Skeletal muscle tissue (tissue), 4 donors: ENCODE measurements around the gene C17orf78. TPM values are rescaled to one million over a fixed set of nuclear protein-coding genes. Genes with fewer than 3 reads are reported as not detected.
A peak's percentile ranks its signal among the peaks of the same experiment; 100 is the strongest.
"Not testable (repeated sequence)": the region's sequence is repeated elsewhere in the genome, so short reads cannot be mapped to it uniquely, and the experiment has no call there.

Experiments
- H3K27ac ChIP-seq: one replicate; pipeline ENCODE4 v1.7.0; 2013; ENCODE audit warnings: mild to moderate bottlenecking, low read depth, low read length, inconsistent platforms
- H3K27me3 ChIP-seq, 3 donors: one replicate each; pipeline ENCODE4 v1.7.0; 2013; ENCODE audit warnings: low read length in 3 of 3; ENCODE audit not compliant: control insufficient read depth in 3 of 3, insufficient read depth in 3 of 3
- H3K36me3 ChIP-seq, 3 donors: one replicate each; pipeline ENCODE4 v1.7.0; 2013; ENCODE audit warnings: low read length in 3 of 3; ENCODE audit not compliant: control insufficient read depth in 3 of 3, insufficient read depth in 3 of 3
- H3K4me1 ChIP-seq, 3 donors: one replicate each; pipeline ENCODE4 v1.7.0; 2013; ENCODE audit warnings: low read length in 3 of 3, mild to moderate bottlenecking in 3 of 3; ENCODE audit not compliant: control insufficient read depth in 3 of 3, insufficient read depth in 3 of 3
- H3K4me3 ChIP-seq, 3 donors: one replicate each; pipeline ENCODE4 v1.7.0; 2013; ENCODE audit warnings: low read length in 3 of 3
- H3K9ac ChIP-seq, 3 donors: one replicate each; pipeline ENCODE4 v1.7.0; 2013; ENCODE audit warnings: low read length in 3 of 3, mild to moderate bottlenecking in 3 of 3, moderate library complexity in 2 of 3, low read depth in 1 of 3
- H3K9me3 ChIP-seq, 3 donors: one replicate each; pipeline ENCODE4 v1.7.0; 2013; ENCODE audit warnings: low read length in 3 of 3; ENCODE audit not compliant: control insufficient read depth in 3 of 3
- total RNA-seq: library from RNA; depleted of rRNA; stranded (reverse); fragments of >200 nt; gene quantifications from one replicate; pipeline ENCODE4 v1.2.3, GENCODE V29; 2014
- donor health status: Osteomylitis.

Gene C17orf78
- total RNA-seq, 1 donor from 2014 or later = not detected

DNA sequence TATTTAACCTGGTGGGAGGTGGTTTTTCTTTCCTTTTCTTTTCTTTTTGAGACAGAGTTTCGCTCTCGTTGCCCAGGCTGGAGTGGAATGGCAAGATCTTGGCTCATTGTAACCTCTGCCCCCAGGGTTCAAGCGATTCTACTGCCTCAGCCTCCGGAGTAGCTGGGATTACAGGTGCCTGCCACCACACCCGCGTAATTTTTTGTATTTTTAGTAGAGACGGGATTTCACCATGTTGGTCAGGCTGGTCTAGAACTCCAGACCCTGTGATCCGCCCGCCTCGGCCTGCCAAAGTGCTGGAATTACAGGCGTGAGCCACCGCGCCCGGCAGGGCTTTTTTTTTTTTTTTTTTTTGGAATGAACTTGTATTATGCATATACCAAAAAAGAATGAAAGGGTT is 29.7 kb downstream of the C17orf78 start:
- H3K9me3 ChIP-seq, H3K27me3 ChIP-seq, H3K36me3 ChIP-seq, H3K27ac ChIP-seq: not testable (repeated sequence)
- peaks cover 6 to 23% (median 11%) of the 10 kb centered on the region in 3 donors for H3K4me1 ChIP-seq
- H3K9ac ChIP-seq = peak overlapping the region in 2 of 3 donors; percentile 83 to 91
- peak overlapping the region; percentile 87 to 93 (median 92) for H3K4me3 ChIP-seq

DNA sequence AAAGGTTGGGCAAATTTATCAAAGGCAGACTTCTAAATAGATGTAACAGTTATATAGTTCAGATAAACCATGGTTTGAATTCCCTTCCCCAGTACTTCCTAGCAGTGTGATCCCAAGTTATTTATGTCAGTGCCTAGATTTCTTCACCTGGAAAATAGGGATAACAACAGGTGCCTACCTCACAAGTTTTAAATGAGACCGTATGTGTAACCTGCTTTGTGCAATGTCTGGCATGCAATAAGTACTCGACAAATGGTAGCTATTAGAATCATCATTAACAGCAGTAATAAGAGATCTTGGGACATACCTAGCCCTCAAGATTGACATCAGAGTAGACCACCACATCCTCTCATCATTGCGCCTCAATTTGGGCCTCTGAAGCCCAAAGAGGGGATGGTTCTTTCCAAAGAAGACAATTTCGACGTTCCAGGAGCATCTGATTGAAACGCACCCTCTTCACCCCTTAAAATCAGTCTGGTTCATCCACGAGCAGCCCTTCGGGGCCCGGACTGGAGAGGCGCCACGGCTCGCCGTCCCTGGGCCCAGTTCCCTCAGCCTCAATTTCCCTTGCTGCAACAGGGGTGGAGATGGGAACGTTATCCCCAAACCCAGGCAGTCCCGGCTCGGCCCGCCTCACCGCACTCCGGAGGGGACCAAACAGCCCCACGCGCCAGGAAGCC is 30.3 kb downstream of the C17orf78 start:
- Histone ChIP-seq H3K4me1 (peaks cover 6 to 23% (median 11%) of the 10 kb centered on the region in 3 donors), H3K36me3 (peaks cover 0 to 2% (median under 1%) of the 10 kb centered on the region in 3 donors), H3K9ac (peak overlapping the region; percentile 83 to 92 (median 91)), H3K27me3 (no peaks in the 10 kb centered on the region), H3K4me3 (peak overlapping the region; percentile 87 to 93 (median 92)), H3K9me3 (no peaks in the 10 kb centered on the region), H3K27ac (peak overlapping the region; percentile 78)

DNA sequence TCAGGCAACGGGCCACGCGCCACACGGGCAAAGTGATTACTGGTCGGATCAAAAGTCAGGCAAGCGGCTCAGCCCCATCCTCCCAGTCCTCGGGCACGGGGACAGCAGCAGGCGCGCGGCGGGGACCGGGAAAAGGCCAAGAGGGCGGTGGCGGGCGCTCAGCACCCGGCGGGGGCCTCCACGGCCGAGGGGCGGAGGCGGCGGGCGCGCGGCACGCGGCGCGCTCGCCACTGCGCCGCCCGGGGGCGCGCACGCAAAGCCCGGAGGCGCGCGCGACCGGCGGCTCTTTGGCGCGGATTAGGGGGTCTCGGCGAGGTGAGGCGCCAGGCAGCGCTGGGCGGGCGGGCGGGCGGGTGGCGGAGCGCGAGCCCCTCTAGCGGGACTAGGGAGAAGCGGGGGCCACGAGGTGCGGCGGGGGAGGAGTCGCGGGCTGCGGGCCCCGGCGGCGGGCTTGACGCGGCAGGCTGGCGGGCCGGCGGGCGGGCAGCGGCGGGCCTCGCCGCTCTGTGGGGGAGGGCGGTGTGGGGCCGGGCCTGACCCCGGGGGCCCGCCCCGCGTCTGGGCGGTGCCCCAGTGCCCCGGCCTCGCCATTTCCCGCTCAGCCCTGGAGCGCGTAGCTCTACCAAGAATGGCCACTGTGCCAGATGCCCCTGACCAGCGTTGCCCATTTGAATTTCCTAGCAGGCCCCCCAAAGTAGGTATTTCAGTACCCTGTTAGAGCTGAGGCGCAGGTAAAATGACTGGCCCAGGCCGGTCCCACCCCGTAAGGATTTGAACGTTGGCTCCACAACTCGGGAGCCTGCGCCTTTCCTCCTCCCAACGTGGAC is 31.1 kb downstream of the C17orf78 start, which contains the start of the genes ACACA and TADA2A:
TSS of gene ACACA (minus strand) at position 202 of the 827 bp plus-strand sequence. CDS start 537 bp downstream, outside the sequence.
TSS of gene TADA2A (plus strand) at position 252 of the 827 bp plus-strand sequence. CDS start 4,480 bp downstream, outside the sequence.
- peaks cover 3 to 10% (median 3%) of the 10 kb centered on the region in 3 donors for H3K36me3 ChIP-seq
- H3K9me3 ChIP-seq = no peaks in the 10 kb centered on the region
- no peaks in the 10 kb centered on the region for H3K27me3 ChIP-seq
- H3K4me1 ChIP-seq = peaks cover 6 to 23% (median 11%) of the 10 kb centered on the region in 3 donors
- peak within 1 kb of the TSS; percentile 90 to 92 (median 91) for H3K9ac ChIP-seq
- H3K27ac ChIP-seq = peak within 1 kb of the TSS; percentile 92
- H3K4me3 ChIP-seq = peak within 1 kb of the TSS; percentile 87 to 93 (median 92)

GRCh38 chr17:37408145-37408479 is 32.3 kb downstream of the C17orf78 start:
- not testable (repeated sequence) for H3K27ac ChIP-seq, H3K27me3 ChIP-seq, H3K9ac ChIP-seq, H3K4me3 ChIP-seq, H3K9me3 ChIP-seq
- Histone ChIP-seq H3K36me3 (peaks cover 3 to 14% (median 6%) of the 10 kb centered on the region in 3 donors), H3K4me1 (peaks cover 6 to 23% (median 11%) of the 10 kb centered on the region in 3 donors)

- H3K4me3 ChIP-seq = no peak overlapping the region
- no peaks in the 10 kb centered on the region for H3K27me3 ChIP-seq
- no peak overlapping the region for H3K27ac ChIP-seq
- no peaks in the 10 kb centered on the region for H3K9me3 ChIP-seq
- peaks cover 6 to 16% (median 10%) of the 10 kb centered on the region in 3 donors for H3K4me1 ChIP-seq
- peaks cover 3 to 23% (median 15%) of the 10 kb centered on the region in 3 donors for H3K36me3 ChIP-seq
- H3K9ac ChIP-seq = no peak overlapping the region
Measured at GRCh38 chr17:37410357-37410756, 34.6 kb downstream of the C17orf78 start.

GRCh38 chr17:37413875-37414519 is 38.2 kb downstream of the C17orf78 start:
- peaks cover 6 to 24% (median 23%) of the 10 kb centered on the region in 3 donors for H3K36me3 ChIP-seq
- H3K27me3 ChIP-seq = no peaks in the 10 kb centered on the region
- H3K4me1 ChIP-seq = no peaks in the 10 kb centered on the region
- H3K9me3 ChIP-seq = no peaks in the 10 kb centered on the region
- H3K9ac ChIP-seq = no peak overlapping the region
- H3K27ac ChIP-seq = no peak overlapping the region
- no peak overlapping the region for H3K4me3 ChIP-seq

DNA sequence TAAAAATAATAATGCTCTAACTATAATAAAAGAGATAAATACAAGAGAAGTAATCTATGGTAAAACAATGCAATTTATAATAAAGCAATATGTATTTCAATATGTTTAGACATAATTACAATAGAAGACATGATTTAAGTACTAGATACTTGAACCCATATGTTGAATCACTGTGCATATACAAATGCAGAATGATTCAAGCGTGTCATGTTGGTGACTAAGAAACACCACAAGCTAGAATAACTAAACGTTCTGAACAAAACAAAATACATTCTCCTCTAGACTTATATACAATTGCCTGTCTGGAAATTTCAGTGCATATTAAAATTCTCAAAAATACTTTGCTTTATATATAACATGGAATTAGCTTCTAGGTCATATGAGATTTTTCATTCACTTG is 42.1 kb downstream of the C17orf78 start:
- H3K36me3 ChIP-seq = peaks cover 2 to 23% (median 16%) of the 10 kb centered on the region in 3 donors
- H3K4me3 ChIP-seq = no peak overlapping the region
- H3K9me3 ChIP-seq = no peaks in the 10 kb centered on the region

GRCh38 chr17:37422971-37423625 is 47.3 kb downstream of the C17orf78 start:
- no peak overlapping the region for H3K9ac ChIP-seq
- H3K4me3 ChIP-seq = no peak overlapping the region
- H3K4me1 ChIP-seq = no peaks in the 10 kb centered on the region
- H3K27ac ChIP-seq = no peak overlapping the region
- no peaks in the 10 kb centered on the region for H3K9me3 ChIP-seq
- peaks cover 15 to 39% (median 34%) of the 10 kb centered on the region in 3 donors for H3K36me3 ChIP-seq
- no peaks in the 10 kb centered on the region for H3K27me3 ChIP-seq

More for the DNA sequence above, 42.1 kb downstream of the C17orf78 start:
- Histone ChIP-seq H3K27ac (no peak overlapping the region), H3K4me1 (no peaks in the 10 kb centered on the region), H3K9ac (no peak overlapping the region), H3K27me3 (no peaks in the 10 kb centered on the region)

DNA sequence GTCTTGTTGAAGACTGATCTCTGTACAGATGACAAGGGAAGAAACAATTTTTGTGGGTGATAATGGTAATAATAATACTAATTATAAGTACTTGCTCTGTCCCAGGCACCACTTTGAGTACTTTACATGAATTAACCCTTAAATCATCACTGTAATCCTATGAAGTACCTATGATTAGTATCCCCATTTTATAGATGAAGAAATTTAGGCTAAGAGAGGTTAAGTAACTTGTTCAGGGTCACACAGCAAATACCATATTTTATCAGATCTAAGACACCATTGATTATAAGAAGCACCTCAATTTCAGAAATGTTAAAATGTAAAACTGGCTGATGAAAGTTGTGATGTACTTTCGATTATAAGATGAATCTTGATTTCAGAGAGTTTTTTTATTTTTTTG is 49.5 kb downstream of the C17orf78 start:
- Histone ChIP-seq H3K9ac (no peak overlapping the region), H3K9me3 (no peaks in the 10 kb centered on the region), H3K27me3 (no peaks in the 10 kb centered on the region), H3K4me1 (no peaks in the 10 kb centered on the region), H3K27ac (no peak overlapping the region), H3K36me3 (peaks cover 23 to 37% (median 34%) of the 10 kb centered on the region in 3 donors), H3K4me3 (no peak overlapping the region)
